Stimulated activated CD4-positive, alpha-beta T cell treated with anti-CD3 and anti-CD28 coated beads, Interleukin-15, amount 100 ng/mL, for 24 hours (primary cell): Measurements from ENCODE around the gene PRPSAP2.

Experiments used
- DNase-seq: peaks from one replicate; pipeline ENCODE4 v3.0.0-alpha.2; 2020

The PRPSAP2 gene

DNA sequence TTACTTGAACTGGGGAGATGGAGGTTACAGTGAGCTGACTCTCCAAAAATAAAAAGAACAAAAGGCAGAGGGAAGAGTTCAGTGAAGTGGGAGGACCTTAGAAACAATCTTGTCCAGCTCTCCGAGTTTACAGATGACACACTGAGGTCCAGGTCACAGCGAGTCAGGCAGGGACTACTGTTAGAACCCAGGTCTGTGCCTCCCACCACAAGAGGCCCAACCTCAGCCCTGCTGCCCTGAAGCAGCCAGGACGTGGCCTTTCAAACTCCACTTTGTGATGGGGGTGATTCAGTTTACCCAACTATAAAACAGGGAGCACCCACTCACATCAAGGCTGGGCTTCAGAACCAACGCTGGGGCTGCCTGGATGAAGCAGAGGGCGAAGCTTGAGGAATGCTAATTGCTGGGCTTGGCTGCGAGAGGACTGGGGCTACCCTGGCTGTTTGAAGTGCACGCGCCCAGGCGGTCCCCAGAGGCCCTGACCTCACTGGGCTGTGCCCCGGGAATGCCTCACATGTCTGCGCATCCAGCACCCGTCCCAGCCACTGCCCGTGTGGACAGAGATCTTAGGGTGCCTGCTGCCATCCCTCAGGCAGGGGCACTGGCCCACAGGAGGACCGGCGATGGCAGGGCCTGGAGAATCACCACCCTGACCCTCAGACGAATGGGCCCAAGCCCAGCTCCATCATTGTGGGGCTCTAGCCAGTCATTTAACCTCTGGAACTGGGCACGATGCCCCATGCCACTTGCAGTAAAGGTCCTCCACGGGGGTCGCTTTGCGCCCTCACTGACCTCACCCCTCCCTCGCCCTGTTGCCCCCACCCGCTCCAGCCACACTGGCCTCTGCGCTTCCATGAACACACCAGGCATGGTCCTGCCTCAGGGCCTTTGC, 105.4 kb downstream of the PRPSAP2 start:
- no peak for DNase-seq

DNA sequence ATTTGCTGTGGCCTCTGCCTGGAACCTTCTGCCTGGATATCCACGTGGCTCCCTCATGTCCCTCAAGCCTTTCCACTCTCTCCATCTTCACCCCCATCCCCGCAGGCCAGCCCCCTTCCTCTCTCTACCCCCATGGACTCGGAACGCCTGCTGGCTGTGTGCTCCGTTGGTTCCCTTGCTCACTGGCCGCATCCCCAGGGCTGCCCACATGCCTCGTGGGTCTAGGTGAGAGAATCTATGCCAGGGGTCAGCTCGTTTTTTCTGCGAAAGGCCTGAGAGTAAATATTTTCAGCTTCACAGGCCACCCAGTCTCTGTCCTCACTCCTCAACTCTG, 106.1 kb downstream of the PRPSAP2 start:
- no peak for DNase-seq

DNA sequence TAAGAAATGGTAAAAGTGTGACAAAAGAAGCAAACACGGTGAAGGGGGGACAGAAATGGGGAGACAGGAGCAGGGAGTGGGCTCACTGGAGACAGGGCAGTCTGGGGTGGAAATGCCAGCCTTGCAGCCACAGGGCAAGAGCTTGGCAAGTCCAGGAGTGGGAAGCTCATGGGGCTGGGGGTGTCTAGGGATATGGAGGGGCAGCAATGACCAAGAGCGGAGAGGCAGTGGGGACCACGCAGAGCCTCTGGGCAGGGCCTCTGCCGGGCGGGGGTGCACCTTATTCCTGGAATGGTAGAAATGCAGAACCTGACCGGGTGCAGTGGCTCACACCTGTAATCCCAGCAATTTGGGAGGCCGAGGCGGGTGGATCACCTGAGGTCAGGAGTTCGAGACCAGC, 106.6 kb downstream of the PRPSAP2 start:
- DNase-seq, result no peak

DNA sequence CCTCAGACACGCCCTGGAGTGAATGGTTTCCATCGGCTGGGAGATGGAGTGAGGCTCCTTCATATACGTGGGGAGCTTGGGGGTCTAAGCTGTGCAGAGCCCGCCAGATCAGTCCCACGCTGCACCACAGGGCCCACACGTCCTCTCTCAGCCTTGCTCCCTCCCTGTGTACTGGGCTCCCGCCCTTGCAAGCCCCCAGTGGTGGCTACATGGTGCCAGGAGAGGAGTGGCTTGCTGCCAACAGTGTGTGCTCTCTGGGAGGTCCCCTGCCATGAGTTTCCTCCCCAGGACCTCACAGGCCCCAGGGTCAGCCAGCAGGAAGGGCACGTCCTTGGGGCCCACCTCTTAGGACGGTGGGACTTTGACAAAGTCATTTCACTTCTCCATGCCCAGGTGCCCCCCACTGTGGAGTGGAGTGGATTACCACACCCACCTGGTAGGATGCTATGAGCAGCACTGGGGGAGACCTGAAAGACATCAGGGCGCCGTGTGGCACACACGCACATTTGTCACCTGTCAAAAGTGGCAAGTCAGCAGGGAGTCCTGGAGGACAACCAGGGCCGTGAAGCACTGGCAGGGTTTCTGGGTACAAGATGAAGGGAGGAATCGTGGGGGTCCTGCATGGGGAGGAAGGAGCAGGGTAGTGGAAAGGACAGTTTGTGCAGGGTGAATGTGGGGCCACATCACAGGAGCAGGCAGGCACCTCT, 107.8 kb downstream of the PRPSAP2 start:
- no peak for DNase-seq

DNA sequence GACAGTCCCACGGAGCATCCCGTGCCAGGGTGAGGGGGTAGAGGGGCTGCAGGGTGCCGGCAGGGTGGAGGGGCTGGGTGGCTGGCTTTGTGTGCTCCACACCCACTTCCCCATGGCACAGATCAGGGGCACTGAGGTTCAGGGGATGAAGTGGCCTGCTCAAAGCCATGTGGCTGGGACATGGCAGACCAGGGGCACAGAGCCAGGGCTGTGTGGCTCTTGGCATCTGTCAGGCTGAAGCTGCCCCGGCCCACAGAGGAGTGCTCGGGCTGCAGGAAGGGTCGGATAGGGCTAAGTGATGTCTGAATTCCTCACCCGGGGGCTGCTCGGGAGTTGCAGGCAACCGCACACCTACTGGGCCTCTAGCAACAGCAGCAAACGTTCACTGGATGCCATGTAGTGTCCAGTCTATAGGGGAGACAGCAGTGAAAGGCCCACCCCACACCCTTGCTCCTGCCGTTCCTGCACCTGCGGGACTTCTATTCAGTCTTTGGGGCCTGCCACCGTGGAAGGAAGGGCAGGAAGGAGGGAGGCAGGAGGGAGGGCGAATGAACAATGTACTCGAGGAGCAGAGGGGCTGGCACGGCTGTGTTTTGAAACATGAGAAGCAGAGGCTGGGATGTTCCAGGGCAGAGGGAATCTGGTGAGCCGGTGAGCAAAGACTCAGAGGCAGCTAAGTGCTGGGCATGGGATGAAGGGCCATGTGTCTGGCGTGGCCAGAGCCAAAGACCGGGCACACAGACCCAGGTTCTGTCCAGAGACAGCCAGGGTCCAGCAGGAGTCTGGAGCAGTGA, 109.1 kb downstream of the PRPSAP2 start:
- DNase-seq, result no peak

DNA sequence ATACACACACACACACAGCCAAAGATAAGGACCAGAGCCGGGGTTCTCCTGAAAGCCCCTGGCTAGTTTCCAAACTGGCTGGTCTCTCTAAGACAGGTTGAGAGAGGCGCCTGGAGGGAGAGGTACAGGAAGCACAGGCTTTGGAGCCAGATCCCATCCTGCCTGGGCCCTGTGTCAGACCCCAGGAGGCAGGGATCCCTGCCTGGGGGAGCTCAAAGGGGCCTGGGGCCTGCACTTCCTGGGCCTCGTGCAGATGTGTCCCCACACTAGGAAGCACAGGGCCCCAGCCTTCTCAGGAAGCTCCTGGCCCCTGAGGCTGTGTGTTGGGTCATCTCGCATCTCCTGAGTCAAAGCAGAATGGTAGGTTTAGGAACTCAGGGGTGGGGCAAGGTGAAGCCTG, 110.0 kb downstream of the PRPSAP2 start:
- no peak for DNase-seq

DNA sequence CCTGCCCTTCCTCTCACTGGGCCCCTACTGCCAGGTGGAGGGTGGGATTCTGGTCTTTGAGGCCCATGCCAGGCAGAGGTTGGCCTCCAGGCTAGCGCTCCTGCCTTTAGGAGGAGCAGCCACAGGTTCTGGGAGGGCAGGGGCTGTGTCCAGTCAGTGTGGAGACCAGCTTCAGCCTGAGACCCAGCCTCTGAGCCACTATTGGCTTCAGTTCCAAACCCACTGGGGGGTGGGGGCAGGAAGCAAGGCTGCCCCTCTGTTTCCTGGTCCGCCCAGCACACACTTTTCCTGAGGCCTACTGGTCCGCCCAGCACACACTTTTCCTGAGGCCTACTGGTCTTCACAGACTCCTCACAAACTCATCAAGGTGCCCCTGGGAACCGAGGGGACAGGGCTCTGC, 110.4 kb downstream of the PRPSAP2 start:
- DNase-seq, result no peak

DNA sequence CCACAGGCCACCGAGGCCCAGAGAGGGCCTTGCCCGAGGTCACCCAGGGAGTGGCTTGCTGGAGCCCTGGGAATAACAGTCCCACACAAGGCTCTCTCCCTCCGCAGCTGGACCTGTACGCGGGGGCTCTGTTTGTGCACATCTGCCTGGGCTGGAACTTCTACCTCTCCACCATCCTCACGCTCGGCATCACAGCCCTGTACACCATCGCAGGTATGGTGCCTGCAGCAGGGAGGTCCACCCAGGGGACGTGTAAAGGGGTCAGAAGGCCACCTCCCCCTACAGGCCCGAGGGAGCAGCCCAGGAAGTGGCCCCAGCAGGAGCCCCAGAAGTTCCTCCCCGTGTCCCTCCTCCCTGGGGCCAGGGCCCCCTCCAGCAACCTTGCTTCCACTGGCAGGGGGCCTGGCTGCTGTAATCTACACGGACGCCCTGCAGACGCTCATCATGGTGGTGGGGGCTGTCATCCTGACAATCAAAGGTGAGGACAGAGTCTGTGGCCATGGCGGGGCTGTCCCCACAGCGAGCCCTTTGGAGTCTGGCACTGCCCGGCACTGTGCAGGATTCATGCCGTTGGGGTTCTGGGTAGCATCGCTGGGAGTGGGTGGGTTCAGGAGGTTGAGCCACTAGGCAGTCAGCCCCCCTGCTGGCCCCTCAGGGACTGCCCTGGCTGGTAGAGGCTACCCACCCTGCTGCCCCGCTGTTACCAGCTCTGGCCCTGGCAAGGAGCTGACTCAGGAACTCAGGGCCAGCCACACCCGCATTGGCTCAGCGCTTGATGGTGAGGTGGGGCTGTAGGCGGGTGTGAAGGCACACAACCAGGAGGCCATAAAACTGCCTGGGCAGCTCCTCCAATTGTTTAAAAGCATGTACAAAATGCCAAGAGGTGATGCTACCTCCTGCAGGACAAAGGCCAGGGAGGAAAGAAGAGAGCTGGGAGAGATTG, 111.3 kb downstream of the PRPSAP2 start:
- DNase-seq, result no peak

DNA sequence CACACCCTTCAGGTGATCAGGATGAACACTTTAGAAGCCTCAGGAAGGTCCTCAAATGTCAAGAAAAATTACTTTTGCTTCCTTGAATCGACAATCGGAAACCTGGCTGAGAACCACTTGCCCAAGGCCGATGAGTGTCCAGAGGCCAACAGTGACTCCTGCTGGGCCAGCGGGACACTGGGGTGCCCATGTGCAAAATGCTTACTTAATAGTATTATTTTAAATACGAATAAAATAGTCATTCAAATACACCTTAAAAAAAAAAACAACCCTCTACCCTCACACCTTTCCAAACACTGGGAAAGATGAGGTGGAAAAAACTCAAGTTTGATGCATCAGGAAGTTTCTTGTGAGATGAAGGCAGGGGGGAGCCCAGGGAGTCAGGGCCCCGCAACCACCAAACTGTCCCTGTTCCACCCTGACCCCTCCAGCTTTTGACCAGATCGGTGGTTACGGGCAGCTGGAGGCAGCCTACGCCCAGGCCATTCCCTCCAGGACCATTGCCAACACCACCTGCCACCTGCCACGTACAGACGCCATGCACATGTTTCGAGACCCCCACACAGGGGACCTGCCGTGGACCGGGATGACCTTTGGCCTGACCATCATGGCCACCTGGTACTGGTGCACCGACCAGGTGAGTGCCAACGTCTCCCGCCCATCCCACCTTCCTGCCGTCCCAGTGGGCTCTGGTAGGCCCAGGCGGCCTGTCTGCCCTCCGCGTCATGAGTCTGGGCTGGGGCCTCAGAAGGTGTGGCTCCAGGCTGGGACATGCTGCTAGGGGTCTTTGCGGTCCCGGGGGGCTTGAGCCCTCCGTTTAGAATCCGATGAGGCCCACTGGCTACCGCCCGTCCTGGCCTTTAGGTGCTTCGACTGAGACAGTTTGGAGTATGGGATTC, 112.9 kb downstream of the PRPSAP2 start:
- DNase-seq, result no peak

DNA sequence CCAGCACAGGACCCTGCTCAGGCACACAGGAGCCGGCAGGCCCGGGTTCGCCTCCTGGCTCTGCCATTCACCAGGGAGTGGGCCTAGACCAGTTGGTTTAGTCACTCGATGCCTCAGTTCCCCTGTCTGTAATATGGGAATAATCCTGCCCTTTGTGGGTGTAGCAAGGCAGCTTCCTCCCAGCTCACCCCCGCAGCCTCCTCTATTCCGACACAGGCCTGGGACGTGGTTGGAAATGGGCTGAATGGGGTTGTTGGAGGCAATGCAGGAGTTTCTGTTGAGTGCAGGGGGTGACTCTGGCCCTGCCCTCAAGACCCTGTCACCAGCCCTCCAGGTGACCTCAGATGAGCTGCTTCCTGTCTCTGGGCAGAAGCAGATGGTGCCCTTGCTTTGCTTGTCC, 113.9 kb downstream of the PRPSAP2 start:
- no peak for DNase-seq

DNA sequence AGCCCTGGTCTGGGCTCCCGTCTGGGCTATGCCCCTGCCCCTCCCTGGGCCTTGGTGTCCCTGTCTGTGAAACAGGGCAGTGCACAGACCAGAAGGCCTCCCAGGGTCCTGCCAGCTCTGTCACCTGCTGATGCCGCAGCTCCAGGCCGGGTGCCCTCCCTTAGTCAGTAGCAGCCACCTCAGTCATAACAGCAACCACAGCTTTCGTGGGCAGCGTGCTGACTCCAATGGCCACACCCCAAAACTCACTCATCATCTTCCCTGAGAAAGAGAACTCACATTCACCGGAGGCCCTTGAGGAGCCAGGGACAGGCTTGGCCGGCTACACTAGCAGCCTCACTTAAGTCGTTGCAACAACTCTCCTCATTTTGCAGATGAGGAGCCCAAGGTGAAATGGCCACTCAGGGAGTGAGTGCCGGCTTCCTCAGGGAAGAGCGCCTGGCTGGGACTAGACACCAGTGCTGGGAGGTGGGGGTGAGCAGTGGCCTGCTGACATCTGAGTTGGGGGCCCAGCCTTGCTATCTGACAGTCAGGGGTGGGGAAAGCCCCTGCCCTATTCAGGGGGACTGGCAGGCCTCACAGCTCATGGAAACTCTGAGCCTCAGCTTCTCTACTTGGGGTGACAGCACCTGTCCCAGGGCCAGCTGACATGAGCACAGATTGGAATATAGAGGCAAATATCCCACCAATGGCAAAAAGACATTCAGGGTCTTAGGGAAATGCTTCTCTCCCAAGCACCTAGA, 116.6 kb downstream of the PRPSAP2 start:
- DNase-seq, result peak; percentile 55

DNA sequence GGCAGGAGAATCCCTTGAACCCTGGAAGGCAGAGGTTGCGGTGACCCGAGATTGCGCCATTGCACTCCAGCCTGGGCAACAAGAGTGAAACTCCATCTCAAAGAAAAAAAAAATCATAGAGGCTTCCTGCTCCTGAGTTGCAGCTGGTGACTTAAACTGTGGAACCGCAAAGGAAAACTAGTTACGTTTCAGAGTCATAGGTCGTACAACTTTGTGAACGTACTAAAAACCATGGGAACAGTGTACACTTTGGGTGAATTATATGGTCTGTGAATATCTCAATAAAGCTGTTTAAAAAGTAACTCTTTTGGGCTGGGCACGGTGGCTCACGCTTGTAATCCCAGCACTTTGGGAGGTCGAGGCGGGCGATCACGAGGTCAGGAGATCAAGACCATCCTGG, 117.7 kb downstream of the PRPSAP2 start:
- DNase-seq, result no peak

DNA sequence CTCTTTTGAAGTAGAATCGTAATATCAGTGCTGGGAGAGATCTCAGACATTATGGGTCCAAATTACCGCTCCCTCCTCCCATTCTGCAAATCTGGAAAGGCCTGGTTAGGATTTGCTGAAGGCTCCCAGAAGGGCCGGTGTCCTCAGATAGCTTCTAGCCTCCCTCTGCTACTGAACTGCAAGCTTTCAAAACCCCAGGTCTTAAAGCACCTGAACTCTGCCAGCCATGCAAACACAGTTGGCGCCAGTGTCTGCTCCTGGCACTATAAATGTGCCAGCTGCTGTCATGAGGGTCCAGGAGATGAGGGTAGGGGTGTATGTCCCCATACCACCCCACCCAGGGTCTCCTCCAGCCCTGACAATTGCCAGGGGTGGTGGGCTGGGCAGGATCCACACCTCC, 118.3 kb downstream of the PRPSAP2 start:
- DNase-seq, result no peak

DNA sequence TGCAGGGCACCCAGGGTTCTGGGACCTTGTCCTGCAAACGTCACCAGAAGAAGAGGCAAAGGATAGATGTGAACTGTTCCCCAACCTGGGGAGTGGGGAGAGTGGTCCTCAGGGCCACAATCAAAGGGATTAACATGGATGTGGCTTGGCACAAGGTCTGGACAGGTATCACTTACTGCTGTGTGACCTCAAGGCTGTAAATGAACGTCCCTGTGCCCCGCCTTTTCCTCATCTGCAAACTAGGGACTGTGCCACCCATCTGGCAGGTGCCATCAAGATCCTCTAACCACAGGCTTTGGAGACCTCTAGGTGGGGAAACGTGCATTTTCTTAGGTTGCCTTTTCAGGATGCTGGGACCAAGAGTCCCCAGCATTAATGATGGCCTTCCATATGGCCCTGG, 119.1 kb downstream of the PRPSAP2 start:
- DNase-seq, result no peak

DNA sequence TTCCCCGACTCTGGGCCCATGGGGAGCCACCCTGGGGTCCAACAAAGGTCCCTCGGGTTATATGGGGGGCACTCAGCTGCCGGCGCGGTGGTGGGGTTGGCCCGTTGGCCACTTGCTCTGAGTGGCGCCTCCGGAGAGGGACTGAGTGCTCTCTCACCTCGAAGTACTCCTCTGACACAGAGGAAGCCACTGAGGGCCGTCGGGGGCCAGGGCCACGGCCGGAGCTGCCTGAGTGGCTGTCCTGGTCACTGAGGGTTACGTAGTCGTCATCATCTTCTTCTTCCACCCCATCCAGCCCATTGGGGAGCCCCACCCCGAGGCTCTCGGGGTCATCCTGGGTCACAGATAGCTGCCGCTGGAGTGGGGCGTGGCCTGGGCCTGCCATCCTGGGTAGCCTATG, 119.7 kb downstream of the PRPSAP2 start:
- DNase-seq, result no peak

DNA sequence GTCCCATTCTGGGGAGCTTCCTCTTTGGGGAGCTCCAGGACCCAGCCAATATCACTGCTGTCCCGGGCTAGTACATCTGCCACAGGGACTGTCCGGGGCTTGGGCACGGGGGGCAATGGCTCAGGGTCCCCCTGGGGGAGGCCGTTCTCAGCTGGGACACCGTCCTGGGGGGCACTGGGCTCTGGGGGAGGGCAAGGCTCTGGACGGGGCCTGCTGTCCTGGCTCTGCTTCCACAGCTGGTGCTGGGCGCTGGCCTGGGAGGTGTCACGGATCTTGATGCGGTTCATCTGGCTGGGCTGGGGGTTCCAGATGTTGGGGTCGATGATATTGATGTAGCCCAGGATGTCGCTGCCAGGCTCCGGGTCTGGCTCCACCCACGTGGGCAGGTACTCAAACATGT, 120.1 kb downstream of the PRPSAP2 start:
- DNase-seq, result no peak

DNA sequence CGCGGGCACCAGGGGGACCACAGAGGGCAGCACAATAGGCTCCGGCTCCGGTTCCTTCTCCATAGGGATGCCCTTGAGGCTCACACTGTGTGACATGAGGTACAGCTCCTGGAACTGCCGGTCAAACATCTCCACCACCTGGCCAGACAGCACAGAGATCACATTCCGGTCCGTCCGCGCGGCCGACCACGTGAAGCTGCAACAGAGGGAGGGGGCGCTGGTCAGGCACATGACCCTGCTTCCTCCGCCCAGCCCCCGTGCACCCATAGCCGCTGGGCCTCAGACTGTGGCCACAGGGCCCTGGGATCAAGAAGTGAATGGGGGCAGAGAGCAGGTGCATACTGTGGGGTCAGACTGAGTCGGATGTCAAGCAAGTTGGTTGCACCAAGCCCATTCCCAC, 120.7 kb downstream of the PRPSAP2 start:
- DNase-seq, result no peak
